Stimulated activated CD8-positive, alpha-beta memory T cell treated with anti-CD3 and anti-CD28 coated beads, Interleukin-4, amount 100 ng/mL, for 48 hours (primary cell): ENCODE measurements around the gene ACSL4.
"Not testable (repeated sequence)": the region's sequence is repeated elsewhere in the genome, so short reads cannot be mapped to it uniquely, and the experiment has no call there.

Experiments used
- DNase-seq: peaks from one replicate; pipeline ENCODE4 v3.0.0-alpha.2; 2020

The ACSL4 gene

DNA sequence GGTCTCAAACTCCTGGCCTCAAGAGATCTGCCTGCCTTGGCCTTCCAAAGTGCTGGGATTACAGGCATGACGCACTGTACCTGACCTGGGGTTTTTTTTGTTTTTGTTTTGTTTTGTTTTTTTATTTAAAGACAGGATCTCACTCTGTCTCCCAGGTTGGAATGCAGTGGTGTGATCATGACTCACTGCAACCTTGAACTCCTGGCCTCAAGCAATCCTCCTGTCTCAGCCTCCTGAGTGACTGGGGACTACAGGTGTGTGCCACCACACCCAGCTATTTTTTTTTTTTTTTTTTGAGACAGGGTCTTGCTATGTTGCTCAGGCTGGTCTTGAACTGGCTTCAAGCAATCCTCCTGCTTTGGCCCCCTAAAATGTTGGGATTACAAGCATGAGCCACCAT, 8.1 kb downstream of the ACSL4 start:
- DNase-seq, result not testable (repeated sequence)

DNA sequence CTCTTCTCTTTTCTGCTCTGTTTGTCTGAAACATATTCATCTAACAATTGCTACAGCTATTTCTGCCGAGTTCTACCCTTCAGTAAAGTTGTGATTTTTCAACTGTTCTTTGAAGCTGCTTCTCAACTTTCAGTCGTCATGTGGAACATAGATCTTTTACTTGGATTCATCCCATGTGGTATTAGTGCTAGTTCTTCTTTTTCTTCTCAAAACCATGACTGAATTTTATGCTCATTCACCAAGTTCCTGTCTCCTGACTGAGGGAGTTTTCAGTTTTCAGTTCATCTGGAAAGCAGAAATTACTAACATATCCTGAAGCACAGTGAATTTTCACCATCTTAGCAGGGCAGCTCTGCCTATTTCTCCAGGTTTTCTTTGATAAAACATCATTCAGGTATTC, 12.1 kb downstream of the ACSL4 start:
- DNase-seq, result no peak

DNA sequence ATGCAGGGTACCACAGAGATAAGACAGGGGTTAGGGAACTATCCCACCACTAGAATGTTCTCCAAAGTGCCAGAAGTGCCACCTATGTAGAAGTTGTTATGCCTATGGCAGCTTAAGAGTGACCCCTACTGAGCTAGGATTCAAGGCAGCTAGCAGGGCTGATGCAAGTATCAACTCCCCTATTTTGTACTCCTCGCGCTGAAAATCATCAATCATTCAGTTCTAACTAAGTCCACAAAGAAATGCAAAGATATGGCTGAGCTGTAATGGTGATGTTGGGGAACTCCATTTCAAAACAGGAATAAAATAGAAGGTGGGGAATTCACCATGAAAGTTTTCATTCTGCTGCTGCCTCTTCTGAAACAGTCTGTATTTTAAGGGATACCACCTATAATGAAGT, 13.8 kb downstream of the ACSL4 start:
- DNase-seq, result no peak

DNA sequence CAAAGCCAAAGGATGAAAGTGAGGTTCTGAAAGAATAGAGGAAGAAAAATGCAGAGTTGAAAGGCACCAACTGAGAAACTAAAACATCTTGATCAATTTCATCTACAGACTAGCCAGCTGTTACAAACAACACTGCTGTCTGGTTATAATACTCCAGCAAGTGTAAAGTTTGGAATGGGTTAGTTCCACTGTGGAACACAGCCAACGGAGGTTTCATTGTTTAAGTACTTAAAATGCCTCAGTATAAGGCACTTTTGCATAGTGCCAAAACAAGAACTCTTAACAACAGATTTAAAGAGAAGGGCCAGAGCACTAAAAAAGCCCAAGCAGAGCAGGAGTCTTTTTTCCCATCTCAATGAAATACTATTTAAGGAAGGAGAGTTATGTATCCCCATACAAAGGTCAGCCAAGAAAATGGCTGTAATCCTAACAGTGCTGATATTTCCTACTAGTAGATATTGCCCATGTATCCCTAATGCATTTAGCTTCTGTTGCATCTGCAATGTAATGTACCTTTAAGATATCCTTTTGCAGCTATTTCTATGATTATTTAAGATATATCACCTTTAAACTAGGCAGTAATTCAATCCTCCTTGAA, 16.5 kb downstream of the ACSL4 start:
- DNase-seq, result no peak

DNA sequence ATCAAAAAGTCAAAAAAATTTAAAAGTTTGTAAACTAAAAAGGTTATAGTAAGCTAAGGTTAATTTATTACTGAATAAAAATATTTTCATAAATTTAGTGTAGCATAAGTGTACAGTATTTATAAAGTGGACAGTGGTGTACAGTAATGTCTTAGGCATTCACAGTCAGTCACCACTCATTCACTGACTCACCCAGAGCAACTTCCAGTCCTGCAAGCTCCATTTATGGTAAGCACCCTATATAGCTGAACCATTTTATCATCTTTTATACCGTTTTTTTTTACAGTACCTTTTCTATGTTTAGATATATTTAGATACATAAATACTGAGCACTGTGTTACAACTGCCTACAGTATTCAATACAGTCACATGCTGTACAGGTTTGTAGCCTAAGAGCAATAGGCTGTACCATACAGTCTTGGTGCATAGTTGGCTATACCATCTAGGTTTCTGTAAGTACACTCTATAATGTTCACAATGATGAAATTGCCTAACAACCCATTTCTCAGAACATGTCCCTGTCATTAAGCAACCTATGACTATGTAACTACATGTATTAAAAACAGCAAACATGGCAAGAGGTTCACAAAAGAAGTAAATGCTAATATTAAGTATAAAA, 18.6 kb downstream of the ACSL4 start:
- no peak for DNase-seq

DNA sequence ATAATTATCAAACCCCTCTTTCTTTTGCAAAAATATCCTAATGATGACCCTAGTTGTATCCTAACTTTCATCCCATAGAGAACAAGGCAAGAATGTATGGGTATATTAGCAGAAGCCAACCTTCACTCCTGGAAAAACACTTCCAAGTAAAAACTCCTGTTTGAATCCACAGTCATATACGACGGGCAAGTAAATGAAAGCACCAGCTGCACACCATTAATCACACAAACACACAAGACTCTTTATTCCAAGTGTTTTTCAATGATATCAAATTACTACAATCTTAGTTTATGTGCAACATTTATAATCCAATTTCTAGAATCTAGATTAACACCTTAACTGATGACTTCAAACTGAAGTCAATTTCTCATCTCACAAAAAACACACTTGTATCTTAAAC, 22.9 kb downstream of the ACSL4 start:
- DNase-seq, result no peak

DNA sequence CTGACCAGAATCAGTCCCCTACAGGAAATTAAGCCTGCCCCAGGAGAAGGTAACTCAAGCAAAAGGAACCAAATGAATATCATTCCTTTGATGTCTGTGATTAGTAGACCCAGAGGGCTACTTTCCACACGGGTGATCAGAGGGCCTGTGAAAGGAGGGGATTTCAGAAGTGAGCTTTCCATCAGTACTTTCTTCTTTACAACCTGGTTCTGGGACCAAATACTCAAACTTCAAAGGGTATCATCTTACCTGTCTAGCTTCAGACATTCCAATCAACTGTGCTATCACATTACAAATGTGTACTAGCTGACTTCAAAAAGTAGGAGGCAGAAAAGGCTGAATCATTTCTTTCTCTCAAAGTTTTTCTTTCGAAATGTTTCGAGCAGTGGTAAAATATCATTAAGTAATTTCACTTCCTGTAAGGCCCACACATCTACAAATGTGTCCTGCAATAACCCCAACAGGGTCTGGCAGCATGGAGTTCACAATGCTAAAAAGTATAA, 23.9 kb downstream of the ACSL4 start:
- no peak for DNase-seq

DNA sequence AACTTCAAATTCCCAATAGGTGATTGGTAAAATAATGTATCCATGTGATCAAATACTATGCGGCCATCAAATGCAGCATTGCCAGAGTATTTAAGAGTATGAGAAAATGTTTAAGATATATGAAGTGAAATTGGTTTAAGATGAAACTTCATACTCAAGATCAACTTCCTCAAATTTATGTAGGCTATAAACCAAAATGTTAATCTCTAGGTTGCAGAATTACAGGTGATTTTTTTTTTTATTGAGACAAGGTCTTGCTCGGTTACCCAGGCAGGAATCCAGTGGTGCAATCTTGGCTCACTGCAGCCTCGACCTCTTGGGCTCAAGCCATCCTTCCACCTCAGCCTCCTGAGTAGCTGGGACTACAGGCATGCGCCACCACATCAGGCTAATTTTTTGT, 25.3 kb downstream of the ACSL4 start:
- no peak for DNase-seq

DNA sequence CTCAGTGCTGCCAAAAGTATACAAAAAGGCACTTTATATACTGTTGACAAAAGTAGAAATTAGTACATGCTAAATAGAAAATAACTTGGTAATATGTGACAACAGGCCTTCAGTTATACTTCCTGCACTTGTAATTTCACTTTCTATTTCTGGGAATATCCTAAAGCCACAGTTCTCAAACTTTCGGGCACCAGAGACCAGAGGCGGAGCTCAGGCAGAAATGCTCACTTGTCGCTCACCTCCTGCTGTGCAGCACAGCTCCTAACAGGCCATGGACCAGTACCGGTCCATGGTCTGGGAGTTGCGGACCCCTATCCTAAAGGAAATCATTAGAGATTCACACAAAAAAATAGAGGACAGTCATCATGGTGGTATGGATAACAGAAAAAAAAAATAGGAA, 25.7 kb downstream of the ACSL4 start:
- DNase-seq, result no peak

DNA sequence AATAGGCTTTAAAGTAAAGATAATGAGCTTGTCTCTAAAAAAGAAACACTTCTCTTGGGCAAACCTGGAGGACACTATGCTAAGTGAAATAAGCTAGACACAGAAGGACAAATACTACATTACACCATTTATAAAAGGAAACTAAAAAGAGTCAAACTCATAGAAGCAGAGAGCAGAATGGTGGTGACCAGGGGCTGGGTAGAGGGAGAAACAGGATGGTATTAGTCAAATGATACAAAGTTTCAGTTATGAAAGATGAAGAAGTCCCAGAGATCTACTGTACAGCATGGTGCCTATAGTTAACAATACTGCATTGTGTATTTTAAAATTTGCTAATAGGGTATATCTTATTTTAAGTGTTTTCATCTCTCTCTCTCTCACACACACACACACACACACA, 28.5 kb downstream of the ACSL4 start:
- no peak for DNase-seq

DNA sequence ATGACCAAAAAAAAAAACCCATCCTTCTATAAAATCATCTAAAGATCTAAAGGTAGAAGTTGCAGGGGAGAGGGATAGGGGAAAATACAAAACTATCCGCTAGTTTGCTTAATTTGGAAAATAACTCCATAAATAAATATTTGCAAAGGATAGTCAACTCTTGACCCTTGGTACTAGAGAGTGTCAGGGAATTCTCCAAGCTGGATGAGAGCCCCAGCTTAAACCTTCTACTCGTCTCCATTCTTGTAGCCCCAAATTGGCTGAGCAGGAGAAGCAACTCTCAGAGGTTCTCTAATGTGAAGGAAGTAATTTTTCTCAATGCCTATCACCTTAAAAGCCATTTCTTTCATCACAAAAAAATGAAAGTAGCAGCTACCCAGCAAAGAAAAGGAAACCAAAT, 35.2 kb downstream of the ACSL4 start:
- no peak for DNase-seq

DNA sequence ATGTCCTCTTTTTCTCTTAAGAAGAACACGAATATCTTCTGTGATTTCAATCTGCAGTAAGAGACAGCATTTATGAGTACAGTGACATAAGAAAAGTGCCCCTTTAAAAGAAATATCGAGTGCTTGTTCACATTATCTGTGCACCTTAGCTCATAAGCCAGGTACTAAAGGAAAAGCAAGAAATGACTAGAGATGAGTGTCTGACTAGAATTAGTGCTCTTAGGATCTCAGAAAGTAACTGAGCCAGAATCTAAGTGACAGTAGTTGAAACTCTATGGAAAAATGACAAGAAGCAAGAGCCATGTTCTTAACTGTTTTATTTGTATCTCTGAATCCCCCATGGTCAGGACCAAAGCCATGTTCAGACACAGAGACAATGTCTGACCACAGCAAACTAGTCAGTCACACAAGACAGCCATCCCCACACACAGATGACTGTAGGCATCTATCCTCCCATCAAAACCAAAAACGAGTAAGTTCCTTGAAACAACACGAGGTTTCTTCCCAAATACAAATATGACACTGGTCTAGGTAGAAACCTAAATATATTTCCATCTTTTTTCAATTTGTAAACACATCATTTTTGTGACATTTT, 36.8 kb downstream of the ACSL4 start:
- no peak for DNase-seq

DNA sequence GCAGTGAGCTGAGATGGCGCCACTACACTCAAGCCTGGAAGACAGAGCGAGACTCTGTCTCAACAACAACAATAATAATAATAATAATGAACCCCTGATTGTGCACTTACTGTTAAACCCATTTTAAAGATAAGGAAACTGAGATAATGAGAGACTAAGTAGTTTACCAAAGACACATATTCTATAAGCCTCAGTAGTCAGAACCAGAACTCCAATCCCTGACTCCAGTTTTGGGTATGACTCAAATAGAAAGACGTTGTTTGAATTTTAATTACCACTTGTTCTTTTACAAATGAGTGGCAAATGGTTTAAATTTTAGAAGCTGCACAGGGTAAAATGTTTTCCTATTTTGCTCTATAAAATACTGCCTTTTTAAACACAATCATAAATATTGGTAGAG, 37.4 kb downstream of the ACSL4 start:
- no peak for DNase-seq

DNA sequence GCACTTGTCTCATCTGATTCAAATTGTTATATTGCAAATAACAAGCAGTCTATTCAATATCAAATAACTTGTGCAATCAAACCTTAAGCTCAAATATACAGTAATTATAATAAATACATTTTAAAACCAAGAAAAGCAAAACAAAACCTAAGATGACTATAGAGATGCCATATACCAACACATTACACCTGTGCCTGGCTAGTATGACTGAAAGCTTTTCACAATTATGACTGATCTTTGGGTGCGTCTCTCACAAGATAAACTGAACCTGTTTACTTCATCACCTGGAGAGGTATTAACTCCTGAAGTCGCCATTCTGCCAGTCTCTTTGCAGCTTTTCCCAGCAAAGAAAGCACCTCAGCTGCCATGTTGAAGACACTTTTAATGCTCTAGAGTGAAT, 41.3 kb downstream of the ACSL4 start:
- DNase-seq, result no peak

DNA sequence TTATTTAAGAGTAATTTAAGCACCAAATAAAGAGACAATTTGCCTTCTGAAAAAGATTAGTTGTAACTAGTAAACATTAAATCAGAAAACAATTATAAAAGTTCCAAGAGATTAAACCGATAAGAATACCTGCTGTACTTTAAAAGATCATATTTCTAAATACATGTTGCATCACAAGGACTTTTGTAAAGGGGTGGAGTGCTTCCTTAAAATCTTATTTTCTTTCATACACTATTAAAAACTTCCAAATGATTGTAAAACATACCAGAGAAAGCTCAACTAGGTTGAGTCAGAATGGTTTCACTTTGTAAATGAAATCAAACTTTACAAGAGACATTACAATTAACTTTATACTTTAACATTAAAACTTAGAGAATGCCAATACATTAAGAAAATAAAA, 41.8 kb downstream of the ACSL4 start:
- no peak for DNase-seq

DNA sequence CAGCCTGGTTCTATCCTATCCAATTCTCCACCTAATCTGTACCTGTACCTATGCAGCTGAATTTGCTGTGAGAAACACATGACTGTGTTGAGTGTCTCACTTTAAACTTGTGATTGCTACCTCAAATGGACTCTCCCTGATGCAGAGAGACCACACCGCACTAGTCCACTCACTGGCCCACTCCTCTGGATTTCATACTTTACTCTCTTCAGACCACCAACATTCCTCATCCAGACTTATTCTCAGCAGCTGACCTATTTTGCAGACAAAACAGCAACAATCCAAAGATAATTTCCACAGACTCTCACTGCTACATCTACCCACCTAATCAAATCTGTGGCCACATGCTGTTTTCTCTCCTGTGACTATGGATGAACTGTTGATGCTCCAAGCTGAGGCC, 45.2 kb downstream of the ACSL4 start:
- no peak for DNase-seq

DNA sequence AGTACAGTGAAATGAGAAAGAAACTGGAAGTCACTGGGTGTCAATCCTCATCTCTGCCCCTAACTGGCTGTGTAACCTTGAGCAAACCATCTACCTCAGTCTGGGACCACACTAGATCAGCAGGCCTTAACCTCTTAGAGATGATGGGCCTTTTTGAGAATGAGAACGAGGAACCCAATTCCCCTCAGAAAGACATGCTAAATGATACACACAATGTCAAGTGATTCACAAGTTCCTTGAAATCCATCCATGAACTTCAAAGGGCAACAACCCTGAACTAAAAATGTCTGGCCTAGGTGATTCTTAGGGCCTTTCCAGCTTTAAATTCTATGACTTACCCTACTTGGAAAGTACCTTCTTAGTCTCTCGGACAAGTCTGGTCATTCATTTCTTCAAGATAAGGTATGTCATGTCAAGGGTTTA, 47.4 kb downstream of the ACSL4 start:
- no peak for DNase-seq

DNA sequence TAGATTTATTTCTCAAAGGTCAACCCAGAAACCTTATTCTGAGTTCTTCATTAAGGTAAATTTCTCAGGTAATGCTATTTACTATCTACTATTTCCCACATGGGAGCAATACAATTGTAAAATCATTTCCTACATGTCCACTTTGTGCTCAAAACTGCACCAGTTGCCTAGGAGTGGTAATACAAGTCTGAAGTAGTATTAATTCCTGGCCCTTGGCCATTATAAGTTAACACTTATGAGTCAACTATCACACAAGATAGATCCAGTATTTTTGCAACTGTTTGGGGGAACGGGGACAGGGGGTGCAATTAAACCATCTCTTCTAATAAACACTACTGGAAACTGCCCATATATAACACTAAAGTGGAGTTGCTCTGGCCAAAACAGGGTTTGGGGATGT, 48.9 kb downstream of the ACSL4 start:
- DNase-seq, result no peak

DNA sequence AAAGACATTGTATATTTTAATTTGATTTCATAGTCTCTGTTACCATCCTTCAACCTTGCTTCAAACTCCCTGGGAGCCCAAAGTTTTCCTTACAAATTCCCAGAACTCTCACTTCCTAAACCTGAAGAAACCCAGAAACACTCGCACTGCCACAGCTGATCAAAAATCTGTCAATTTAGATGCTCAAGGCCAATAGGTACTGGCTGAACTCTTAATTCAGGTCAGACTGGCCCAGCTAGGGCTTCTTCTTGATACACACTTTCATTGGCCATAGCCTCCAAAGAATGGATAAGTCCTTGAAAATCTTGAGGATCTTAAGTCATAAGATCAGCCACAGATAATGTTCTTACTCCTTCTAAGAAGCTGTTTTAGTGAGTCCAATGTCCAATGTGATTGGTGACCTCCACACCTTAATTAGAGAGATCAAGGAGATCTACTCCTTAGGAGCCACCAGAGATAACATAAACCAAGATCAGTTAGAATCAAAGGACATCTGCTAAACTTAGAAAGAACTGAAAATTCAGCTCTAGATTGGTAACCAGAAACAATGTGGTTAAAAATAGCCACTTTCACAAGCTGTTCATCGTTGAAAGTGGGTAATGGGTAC, 51.5 kb downstream of the ACSL4 start:
- no peak for DNase-seq

DNA sequence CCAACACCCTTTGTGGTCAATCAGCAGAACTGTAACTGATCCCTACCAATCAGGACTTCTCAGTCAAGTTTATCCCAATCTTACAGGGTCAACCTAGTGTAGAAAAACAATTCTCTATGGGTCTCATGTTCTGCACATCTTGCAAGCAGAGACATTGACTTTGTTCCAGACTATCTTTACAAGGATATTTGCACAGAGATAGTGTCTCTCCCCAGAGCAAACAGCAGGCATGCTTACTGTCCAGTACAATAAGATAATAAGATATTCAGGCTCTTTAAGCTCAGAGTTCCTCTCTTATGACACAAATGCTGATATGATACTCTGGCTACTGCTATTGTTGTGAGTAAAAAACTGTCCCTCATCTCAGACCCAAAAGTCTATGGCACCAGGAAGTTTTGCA, 53.2 kb downstream of the ACSL4 start:
- no peak for DNase-seq

DNA sequence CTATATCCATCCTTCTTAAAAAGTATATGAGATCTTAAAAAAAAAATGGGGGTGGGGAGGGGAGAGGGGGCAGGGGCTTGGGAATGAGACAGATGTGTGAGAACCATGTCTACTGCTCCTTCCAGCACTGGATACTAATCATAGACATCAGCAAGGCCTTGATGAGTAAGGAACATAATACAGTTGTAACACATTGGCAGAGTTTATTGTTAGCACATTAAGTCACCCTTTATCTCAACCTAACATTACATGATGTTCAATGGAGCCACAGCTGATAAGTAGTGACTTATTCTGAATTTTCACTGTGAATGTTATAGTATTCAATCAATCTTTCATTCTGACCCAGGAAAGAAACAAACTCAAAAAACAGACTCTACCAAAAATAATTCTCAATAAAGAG, 60.8 kb downstream of the ACSL4 start:
- no peak for DNase-seq

DNA sequence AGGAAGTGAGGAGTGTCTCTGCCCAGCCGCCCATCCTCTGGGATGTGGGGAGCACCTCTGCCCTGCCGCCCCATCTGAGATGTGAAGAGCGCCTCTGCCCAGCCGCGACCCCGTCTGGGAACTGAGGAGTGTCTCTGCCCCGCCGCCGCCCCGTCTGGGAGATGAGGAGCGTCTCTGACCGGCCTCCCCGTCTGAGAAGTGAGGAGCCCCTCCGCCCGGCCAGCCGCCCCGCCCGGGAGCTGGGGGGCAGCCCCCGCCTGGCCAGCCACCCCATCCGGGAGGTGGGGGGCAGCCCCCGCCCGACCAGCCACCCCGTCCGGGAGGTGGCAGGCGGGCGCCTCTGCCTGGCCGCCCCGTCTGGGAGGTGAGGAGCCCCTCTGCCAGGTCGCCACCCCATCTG, 61.9 kb downstream of the ACSL4 start:
- DNase-seq, result not testable (repeated sequence)

DNA sequence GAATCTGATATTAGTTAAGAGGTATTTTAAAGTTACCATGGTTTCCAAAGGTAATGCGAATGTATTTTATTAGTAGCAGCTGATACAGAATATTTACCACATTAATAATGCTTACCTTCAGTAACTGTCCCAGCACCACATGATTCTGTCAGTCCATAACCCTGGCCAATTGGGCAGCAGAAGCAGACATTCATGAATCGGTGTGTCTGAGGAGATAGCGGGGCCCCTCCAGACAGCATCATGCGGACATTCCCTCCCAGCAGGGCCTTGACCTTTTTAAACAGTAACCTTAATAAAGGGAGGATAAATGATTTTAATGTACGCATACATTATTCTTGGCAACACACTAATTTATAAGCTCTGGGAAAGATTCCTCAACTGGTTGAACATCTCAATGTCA, 65.1 kb downstream of the ACSL4 start:
- DNase-seq, result no peak

DNA sequence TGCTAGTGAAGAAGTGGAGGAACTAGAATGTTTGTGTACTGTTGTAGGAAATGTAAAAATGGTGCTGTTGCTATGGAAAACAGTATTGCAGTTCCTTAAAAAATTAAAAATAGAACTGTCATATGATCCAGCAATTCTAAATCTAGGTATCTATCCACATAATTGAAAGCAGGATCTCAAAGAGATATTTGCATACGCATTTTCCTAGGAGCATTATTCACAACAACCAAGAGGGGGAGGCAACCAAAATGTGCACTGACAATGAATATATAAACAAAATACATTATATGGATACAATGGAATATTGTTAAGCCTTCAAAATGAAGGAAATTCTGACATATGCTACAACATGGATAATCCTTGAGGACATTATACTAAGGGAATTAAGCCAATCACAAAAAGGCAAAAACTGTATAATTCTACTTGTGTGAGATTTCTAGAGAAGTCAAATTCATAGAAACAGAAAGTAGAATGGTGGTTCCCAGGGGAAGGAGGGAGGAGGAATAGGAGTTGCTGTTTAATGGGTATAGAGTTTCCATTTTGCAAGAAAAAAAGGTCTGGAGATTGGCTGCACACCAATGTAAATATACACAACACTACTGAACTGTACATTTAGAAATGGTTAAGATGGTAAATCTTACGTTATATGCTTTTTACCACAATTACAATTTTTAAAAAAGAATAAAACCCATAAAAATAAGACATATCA, 72.5 kb downstream of the ACSL4 start:
- DNase-seq, result no peak
